HepG2 (cell line): ENCODE results near the gene CPNE8. TPM values are rescaled to one million over a fixed set of nuclear protein-coding genes. Genes with fewer than 3 reads are reported as not detected.

ENCODE experiments used
- ATAC-seq: fragments of 200-7000 bp; cut with Tn5 transposase; 3 replicates; pipeline ENCODE4 v1.9.1; 2020; ENCODE audit warnings: mild to moderate bottlenecking, moderate library complexity
- BruUV-seq: library from RNA; stranded (reverse); fragments of 400-500 nt; replicated peaks from 2 replicates; lab custom pipeline; 2021; lab: Mats Ljungman, UMichigan
- CTCF ChIA-PET: fragments of 300-600 bp; formaldehyde crosslinking; extraction: SDS; loops from one replicate; lab custom pipeline; 2021; ENCODE audit warnings: low total read pairs, inconsistent platforms, low intra/inter-chr PET ratio; lab: Yijun Ruan, JAX
- POLR2A ChIA-PET: fragments of 350-600 bp; sonication (Branson Sonifier 250); formaldehyde crosslinking; loops from one replicate; lab custom pipeline; 2020; ENCODE audit warnings: antibody characterized with exemption, inconsistent platforms; lab: Yijun Ruan, JAX
- DNase-seq: peaks from one replicate; pipeline ENCODE4 v3.0.0-alpha.2; 2015; ENCODE audit warnings: low spot score
- FAIRE-seq: peaks from 3 replicates; lab custom pipeline; 2011; peaks lifted over from hg19 to GRCh38; lab: Jason Lieb, UNC
- H2AFZ ChIP-seq: one replicate; pipeline ENCODE4 v1.6.1; 2011; ENCODE audit warnings: low read length, inconsistent platforms
- H3K27ac ChIP-seq: fragments of 300-600 bp; 3 replicates; pipeline ENCODE4 v1.8.0; 2011; ENCODE audit warnings: mixed run types, mild to moderate bottlenecking, mixed read lengths, low read length, inconsistent platforms; ENCODE audit not compliant: insufficient read depth; ENCODE audit errors: extremely low read length
- H3K27me3 ChIP-seq, 2 experiments: fragments of 200-600 bp in 1 of 2; 2 replicates in 1 of 2; 3 replicates in 1 of 2; pipeline versions ENCODE4 v1.6.0 to v1.8.0; 2011; ENCODE audit warnings: low read length in 2 of 2, mild to moderate bottlenecking in 2 of 2, moderate library complexity in 2 of 2, inconsistent platforms in 1 of 2; ENCODE audit not compliant: insufficient read depth in 2 of 2, control insufficient read depth in 1 of 2
- H3K36me3 ChIP-seq, 2 experiments: fragments of 200-600 bp in 1 of 2; replicated peaks in 1 of 2; 2 replicates in 1 of 2; 3 replicates in 1 of 2; pipeline versions ENCODE4 v1.5.1 to v1.8.0; 2011; ENCODE audit warnings: low read length in 2 of 2, inconsistent platforms in 1 of 2; ENCODE audit not compliant: insufficient read depth in 2 of 2, control insufficient read depth in 1 of 2
- H3K4me1 ChIP-seq: 2 replicates; pipeline ENCODE4 v1.5.1; 2012; ENCODE audit warnings: low read length, inconsistent platforms; ENCODE audit not compliant: insufficient read depth
- H3K4me2 ChIP-seq: 2 replicates; pipeline ENCODE4 v1.6.0; 2011; ENCODE audit warnings: low read depth, low read length, inconsistent platforms
- H3K4me3 ChIP-seq, 3 experiments: fragments of 200-600 bp in 1 of 3; sonication (generic), shearing (Covaris generic) in 1 of 3; replicated peaks in 1 of 3; 2 replicates each; pipeline ENCODE4 v1.5.1; 2011 to 2016; ENCODE audit warnings: low read length in 3 of 3, inconsistent platforms in 2 of 3, low read depth in 2 of 3, mild to moderate bottlenecking in 2 of 3, control low read depth in 1 of 3, mixed read lengths in 1 of 3; ENCODE audit not compliant: insufficient read depth in 1 of 3
- H3K79me2 ChIP-seq: one replicate; pipeline ENCODE4 v1.6.1; 2011; ENCODE audit warnings: low read length, inconsistent platforms; ENCODE audit not compliant: insufficient read depth
- H3K9ac ChIP-seq: 2 replicates; pipeline ENCODE4 v1.6.0; 2011; ENCODE audit warnings: mild to moderate bottlenecking, low read depth, low read length, inconsistent platforms; ENCODE audit not compliant: insufficient read depth
- H3K9me3 ChIP-seq: 2 replicates; pipeline ENCODE4 v1.5.1; 2012; ENCODE audit warnings: mild to moderate bottlenecking, low read length
- H4K20me1 ChIP-seq: 2 replicates; pipeline ENCODE4 v1.6.0; 2011; ENCODE audit warnings: inconsistent platforms, mild to moderate bottlenecking, low read length, moderate library complexity; ENCODE audit not compliant: insufficient read depth
- BORCS8-MEF2B ChIP-seq: sonication (generic); formaldehyde crosslinking; IDR thresholded peaks from 2 replicates; pipeline ENCODE4 v1.8.0; 2022; ENCODE audit warnings: mild to moderate bottlenecking, missing genetic modification reagents
- CENPX ChIP-seq: sonication (generic); formaldehyde crosslinking; IDR thresholded peaks from 2 replicates; pipeline ENCODE4 v1.9.0; 2021; ENCODE audit warnings: mild to moderate bottlenecking, missing genetic modification reagents, moderate library complexity
- DNMT1 ChIP-seq: sonication (generic); formaldehyde crosslinking; IDR thresholded peaks from 2 replicates; pipeline ENCODE4 v1.5.1; 2020; ENCODE audit warnings: mild to moderate bottlenecking, missing genetic modification reagents
- ETV6 ChIP-seq: sonication (generic); formaldehyde crosslinking; conservative IDR thresholded peaks from 2 replicates; pipeline ENCODE4 v1.4.0; 2020; ENCODE audit warnings: missing genetic modification reagents
- FIP1L1 ChIP-seq: fragments of 200-400 bp; formaldehyde crosslinking; IDR thresholded peaks from 2 replicates; pipeline ENCODE4 v1.6.1; 2018; ENCODE audit warnings: low read depth, mild to moderate bottlenecking, low read length, moderate library complexity, borderline replicate concordance; ENCODE audit not compliant: insufficient read depth
- FOXJ3 ChIP-seq: sonication (generic); formaldehyde crosslinking; IDR thresholded peaks from 2 replicates; pipeline ENCODE4 v1.4.0; 2020; ENCODE audit warnings: missing genetic modification reagents, mild to moderate bottlenecking, borderline replicate concordance
- GATAD1 ChIP-seq: IDR thresholded peaks from 2 replicates; pipeline ENCODE4 v1.6.1; 2016; ENCODE audit warnings: missing genetic modification reagents, missing compliant biosample characterization
- KLF6 ChIP-seq: IDR thresholded peaks from 2 replicates; pipeline ENCODE4 v1.8.0; 2016; ENCODE audit warnings: missing biosample characterization, missing genetic modification reagents
- MAF1 ChIP-seq: sonication (generic); formaldehyde crosslinking; IDR thresholded peaks from 2 replicates; pipeline ENCODE4 v1.5.0; 2020; ENCODE audit warnings: missing genetic modification reagents, borderline replicate concordance
- MEIS1 ChIP-seq: sonication (generic); formaldehyde crosslinking; IDR thresholded peaks from 2 replicates; pipeline ENCODE4 v1.9.0; 2021; ENCODE audit warnings: mild to moderate bottlenecking, missing genetic modification reagents, moderate library complexity, borderline replicate concordance
- PLRG1 ChIP-seq: fragments of 450-650 bp; conservative IDR thresholded peaks from 2 replicates; pipeline ENCODE4 v1.6.1; 2016
- POGZ ChIP-seq: sonication (generic); formaldehyde crosslinking; IDR thresholded peaks from 2 replicates; pipeline ENCODE4 v1.4.0; 2020; ENCODE audit warnings: mild to moderate bottlenecking, missing genetic modification reagents
- RNF2 ChIP-seq: fragments of 450-650 bp; conservative IDR thresholded peaks from 2 replicates; pipeline ENCODE4 v1.6.1; 2016; ENCODE audit warnings: low read depth
- TBP ChIP-seq: sonication (generic); formaldehyde crosslinking; IDR thresholded peaks from 2 replicates; pipeline ENCODE4 v1.5.0; 2020; ENCODE audit warnings: missing genetic modification reagents
- TEAD3 ChIP-seq: optimal IDR thresholded peaks from 2 replicates; pipeline ENCODE3; 2016; ENCODE audit warnings: borderline replicate concordance
- ZFP41 ChIP-seq: sonication (generic); formaldehyde crosslinking; IDR thresholded peaks from 2 replicates; pipeline ENCODE4 v1.4.0; 2020; ENCODE audit warnings: mild to moderate bottlenecking, missing genetic modification reagents, borderline replicate concordance
- ZNF101 ChIP-seq: sonication (generic); formaldehyde crosslinking; IDR thresholded peaks from 2 replicates; pipeline ENCODE4 v1.4.0; 2020; ENCODE audit warnings: mild to moderate bottlenecking, low read depth, missing genetic modification reagents, borderline replicate concordance
- ZNF232 ChIP-seq: sonication (generic); formaldehyde crosslinking; IDR thresholded peaks from 2 replicates; pipeline ENCODE4 v1.4.0; 2020; ENCODE audit warnings: missing genetic modification reagents, borderline replicate concordance
- ZNF263 ChIP-seq: sonication (generic); formaldehyde crosslinking; IDR thresholded peaks from 2 replicates; pipeline ENCODE4 v1.4.0; 2020; ENCODE audit warnings: missing genetic modification reagents
- ZNF547 ChIP-seq: sonication (generic); formaldehyde crosslinking; IDR thresholded peaks from 2 replicates; pipeline ENCODE4 v1.5.1; 2020; ENCODE audit warnings: mild to moderate bottlenecking, missing genetic modification reagents
- WGBS: methylation state at CpG from one replicate; pipeline ENCODE4 v1.1.6; 2017; ENCODE audit warnings: low lambda C conversion rate; 5-methylcytosine and 5-hydroxymethylcytosine counted together
- in situ Hi-C: cut with HindIII; loops from 2 replicates; pipeline ENCODE4 v1.10.0; 2017; ENCODE audit warnings: low pct_unique_long_range_greater_than_20kb; ENCODE audit not compliant: extremely low pct_ligation_motif_present
- intact Hi-C: fragments of 100-400 bp; cut with micrococcal nuclease; formaldehyde crosslinking; loops from one replicate; pipeline ENCODE4 v1.10.0; 2022; ENCODE audit not compliant: unreplicated experiment
- polyA plus RNA-seq, 8 experiments: library from polyadenylated mRNA; depleted of rRNA in 3 of 8; stranded (reverse) in 7 of 8; unstranded in 1 of 8; fragments of >200 nt; fragmentation: Illumina TruSeq in 4 of 8; extraction: Trizol in 4 of 8; gene quantifications; 2 replicates each; pipeline versions ENCODE4 v1.2.1 to v1.2.3, GENCODE V29; 2011 to 2016; ENCODE audit warnings: low read depth in 4 of 8, missing spikeins in 1 of 8, mixed read lengths in 1 of 8; ENCODE audit not compliant: insufficient read depth in 1 of 8
- total RNA-seq, 5 experiments: library from RNA; depleted of rRNA; stranded (reverse); fragments of >200 nt; fragmentation: Illumina TruSeq; extraction: Trizol; gene quantifications; 2 replicates each; pipeline ENCODE4 v1.2.3, GENCODE V29; 2016; ENCODE audit warnings: low read depth in 1 of 5
- TF ChIP-seq, protein P1 (sequence below): sonication (generic); formaldehyde crosslinking; IDR thresholded peaks from 2 replicates; pipeline ENCODE4 v1.5.0; 2020; ENCODE audit warnings: missing genetic modification reagents

Gene CPNE8
- total and polyA plus RNA-seq, 2 of the 13 experiments (the other 11 are each of a cell fraction or from before 2014, with no cell fraction given): 2.4 to 2.7 TPM

DNA sequence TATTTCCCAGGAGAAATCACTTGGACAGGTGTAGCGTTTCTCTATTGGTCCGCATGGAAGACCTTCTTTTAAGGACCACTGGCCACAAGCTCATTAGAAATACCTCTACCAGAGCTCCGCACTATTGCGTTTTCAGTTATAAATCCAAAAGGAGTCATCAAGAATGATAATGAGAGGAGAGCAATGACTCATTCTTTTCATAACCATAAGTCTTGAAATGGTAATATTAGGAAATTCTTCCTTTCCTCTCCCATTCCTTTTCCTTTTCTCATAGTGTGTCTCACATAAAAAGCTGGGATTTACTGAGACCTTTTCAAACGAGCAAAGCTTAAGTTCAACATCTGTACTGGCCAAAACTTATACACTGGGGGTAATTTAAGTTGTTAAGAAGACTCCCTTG is 215.7 kb downstream of the CPNE8 start:
- CTCF ChIA-PET: no interaction called here
- intact Hi-C loops: no loop called here
- ATAC-seq: no peak
- no peaks in the 10 kb centered on the region for H3K79me2 ChIP-seq
- H3K9me3 ChIP-seq: no peaks in the 10 kb centered on the region
- H3K27ac ChIP-seq: no peak overlapping the region
- H3K36me3 ChIP-seq: no peaks in the 10 kb centered on the region
- 45% methylated on average over 5 of the region's 5 CpGs for WGBS
- no peaks in the 10 kb centered on the region for H3K4me1 ChIP-seq
- H3K27me3 ChIP-seq: no peaks in the 10 kb centered on the region
- POLR2A ChIA-PET: no interaction called here
- no peak overlapping the region for H3K4me2 ChIP-seq
- in situ Hi-C loops: no loop called here
- TF ChIP-seq PLRG1 (no peak), RNF2 (no peak)
- TF ChIP-seq, protein P1, sequence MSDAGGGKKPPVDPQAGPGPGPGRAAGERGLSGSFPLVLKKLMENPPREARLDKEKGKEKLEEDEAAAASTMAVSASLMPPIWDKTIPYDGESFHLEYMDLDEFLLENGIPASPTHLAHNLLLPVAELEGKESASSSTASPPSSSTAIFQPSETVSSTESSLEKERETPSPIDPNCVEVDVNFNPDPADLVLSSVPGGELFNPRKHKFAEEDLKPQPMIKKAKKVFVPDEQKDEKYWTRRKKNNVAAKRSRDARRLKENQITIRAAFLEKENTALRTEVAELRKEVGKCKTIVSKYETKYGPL (CRISPR knock-in tag): no peak
- no peak for DNase-seq
- no peaks in the 10 kb centered on the region for H4K20me1 ChIP-seq
- H3K9ac ChIP-seq: no peak overlapping the region
- BruUV-seq: no TSS peak
- no peak overlapping the region for H3K4me3 ChIP-seq
- FAIRE-seq: no peak
- no peak overlapping the region for H2AFZ ChIP-seq

DNA sequence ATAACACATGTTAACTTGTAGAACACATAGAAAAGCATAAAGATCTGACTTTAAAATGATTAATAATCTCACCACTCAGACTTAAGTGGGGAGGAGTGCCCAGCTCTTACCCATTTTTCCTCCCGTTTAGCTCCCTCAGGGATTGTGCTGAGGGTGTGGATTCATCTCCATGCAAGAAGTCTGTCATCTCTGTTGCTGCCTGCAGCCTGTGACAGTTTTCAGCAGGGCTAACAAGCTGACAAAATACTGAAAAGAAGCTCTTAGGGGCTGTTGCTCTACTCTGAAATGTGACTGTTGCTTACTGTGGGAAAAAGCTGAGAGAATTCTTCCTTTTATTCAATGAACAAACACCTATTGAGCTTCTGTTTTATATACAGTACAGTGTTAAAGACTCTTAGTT is 216.2 kb downstream of the CPNE8 start:
- 39% methylated on average over 1 of the region's 1 CpG for WGBS
- FAIRE-seq: no peak
- TF ChIP-seq TBP (CRISPR knock-in tag) (no peak), FIP1L1 (no peak), ZFP41 (CRISPR knock-in tag) (no peak), ZNF547 (no peak), ZNF101 (CRISPR knock-in tag) (no peak), GATAD1 (CRISPR knock-in tag) (no peak), CENPX (no peak), MEIS1 (no peak), DNMT1 (no peak), FOXJ3 (CRISPR knock-in tag) (no peak), TEAD3 (CRISPR knock-in tag) (no peak), MAF1 (CRISPR knock-in tag) (no peak), KLF6 (no peak), POGZ (CRISPR knock-in tag) (no peak), ZNF263 (no peak), BORCS8-MEF2B (CRISPR knock-in tag) (no peak), ZNF232 (CRISPR knock-in tag) (no peak), ETV6 (no peak)

More for the DNA sequence above, 216.2 kb downstream of the CPNE8 start:
- H3K9me3 ChIP-seq: no peaks in the 10 kb centered on the region
- no peak overlapping the region for H2AFZ ChIP-seq
- H3K4me3 ChIP-seq: no peak overlapping the region
- no peak overlapping the region for H3K9ac ChIP-seq
- no peak for DNase-seq
- CTCF ChIA-PET: no interaction called here
- intact Hi-C loops: no loop called here
- H4K20me1 ChIP-seq: no peaks in the 10 kb centered on the region
- H3K79me2 ChIP-seq: no peaks in the 10 kb centered on the region
- H3K36me3 ChIP-seq: no peaks in the 10 kb centered on the region
- POLR2A ChIA-PET: no interaction called here
- in situ Hi-C loops: no loop called here
- no peaks in the 10 kb centered on the region for H3K4me1 ChIP-seq
- no peak overlapping the region for H3K4me2 ChIP-seq
- no peak for ATAC-seq
- no TSS peak for BruUV-seq
- H3K27ac ChIP-seq: no peak overlapping the region
- no peaks in the 10 kb centered on the region for H3K27me3 ChIP-seq
